ENCODE results near the gene LRFN4. TPM values are rescaled to one million over a fixed set of nuclear protein-coding genes. Genes with fewer than 3 reads are reported as not detected.

LRFN4 gene
- total and polyA plus RNA-seq, 2 of the 13 experiments (the other 11 are each of a cell fraction or from before 2014, with no cell fraction given) = 1.3 to 6.8 TPM

GRCh38 chr11:66906061-66906733 is 49.3 kb downstream of the LRFN4 start (continued):
- TF ChIP-seq ZNF235 (CRISPR knock-in tag; IDR thresholded peaks at IDR 0.05; ENCODE audit: borderline replicate concordance) = no peak
- TF ChIP-seq SUZ12 (IDR thresholded peaks at IDR 0.05; ENCODE audit: low read depth, low read length) = no peak
- TF ChIP-seq, protein P1, sequence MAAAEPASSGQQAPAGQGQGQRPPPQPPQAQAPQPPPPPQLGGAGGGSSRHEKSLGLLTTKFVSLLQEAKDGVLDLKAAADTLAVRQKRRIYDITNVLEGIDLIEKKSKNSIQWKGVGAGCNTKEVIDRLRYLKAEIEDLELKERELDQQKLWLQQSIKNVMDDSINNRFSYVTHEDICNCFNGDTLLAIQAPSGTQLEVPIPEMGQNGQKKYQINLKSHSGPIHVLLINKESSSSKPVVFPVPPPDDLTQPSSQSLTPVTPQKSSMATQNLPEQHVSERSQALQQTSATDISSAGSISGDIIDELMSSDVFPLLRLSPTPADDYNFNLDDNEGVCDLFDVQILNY (CRISPR knock-in tag; conservative IDR thresholded peaks at IDR 0.05) = no peak
- no peak for TF ChIP-seq ZNF329 (CRISPR knock-in tag; IDR thresholded peaks at IDR 0.05; ENCODE audit: low read depth)
- no peak for TF ChIP-seq HMGA1 (CRISPR knock-in tag; conservative IDR thresholded peaks at IDR 0.05)
- peak in 1 of 2 experiments; percentile 58; a peak in 3 of 4 replicates for TF ChIP-seq POLR2A (IDR thresholded peaks at IDR 0.05; ENCODE audit: insufficient read depth in 1 of 2, low read depth in 2 of 2, low read length in 2 of 2)
- TF ChIP-seq HINFP (CRISPR knock-in tag; IDR thresholded peaks at IDR 0.05; ENCODE audit: low read depth) = no peak
- TF ChIP-seq ZIK1 (CRISPR knock-in tag; IDR thresholded peaks at IDR 0.05; ENCODE audit: borderline replicate concordance, low read depth) = no peak
- no peak for TF ChIP-seq HNRNPL (IDR thresholded peaks at IDR 0.05; ENCODE audit: low read depth, low read length)
- TF ChIP-seq NCOA5 (CRISPR knock-in tag; IDR thresholded peaks at IDR 0.05) = no peak
- no peak for TF ChIP-seq ZSCAN20 (CRISPR knock-in tag; IDR thresholded peaks at IDR 0.05; ENCODE audit: borderline replicate concordance)
- TF ChIP-seq KAT2B (IDR thresholded peaks at IDR 0.05; ENCODE audit: borderline replicate concordance, low read depth, low read length) = no peak
- TF ChIP-seq CREM (IDR thresholded peaks at IDR 0.05) = no peak
- no peak for TF ChIP-seq CREM (CRISPR knock-in tag; IDR thresholded peaks at IDR 0.05)
- no peak for TF ChIP-seq ZNF446 (CRISPR knock-in tag; IDR thresholded peaks at IDR 0.05)
- no peak for TF ChIP-seq PCBP2 (optimal IDR thresholded peaks at IDR 0.05; ENCODE audit: low read depth, low read length, poor library complexity, severe bottlenecking)
- no peak for TF ChIP-seq TP53 (CRISPR knock-in tag; conservative IDR thresholded peaks at IDR 0.05)
- TF ChIP-seq ZNF619 (CRISPR knock-in tag; IDR thresholded peaks at IDR 0.05) = no peak
- TF ChIP-seq CBX2 (IDR thresholded peaks at IDR 0.05; ENCODE audit: low read depth, low read length) = no peak
- no peak for TF ChIP-seq CBX2 (CRISPR knock-in tag; IDR thresholded peaks at IDR 0.05; ENCODE audit: low read depth)
- TF ChIP-seq, protein P2, sequence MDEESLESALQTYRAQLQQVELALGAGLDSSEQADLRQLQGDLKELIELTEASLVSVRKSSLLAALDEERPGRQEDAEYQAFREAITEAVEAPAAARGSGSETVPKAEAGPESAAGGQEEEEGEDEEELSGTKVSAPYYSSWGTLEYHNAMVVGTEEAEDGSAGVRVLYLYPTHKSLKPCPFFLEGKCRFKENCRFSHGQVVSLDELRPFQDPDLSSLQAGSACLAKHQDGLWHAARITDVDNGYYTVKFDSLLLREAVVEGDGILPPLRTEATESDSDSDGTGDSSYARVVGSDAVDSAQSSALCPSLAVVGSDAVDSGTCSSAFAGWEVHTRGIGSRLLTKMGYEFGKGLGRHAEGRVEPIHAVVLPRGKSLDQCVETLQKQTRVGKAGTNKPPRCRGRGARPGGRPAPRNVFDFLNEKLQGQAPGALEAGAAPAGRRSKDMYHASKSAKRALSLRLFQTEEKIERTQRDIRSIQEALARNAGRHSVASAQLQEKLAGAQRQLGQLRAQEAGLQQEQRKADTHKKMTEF (CRISPR knock-in tag; IDR thresholded peaks at IDR 0.05) = no peak
- no peak for TF ChIP-seq ZNF720 (CRISPR knock-in tag; IDR thresholded peaks at IDR 0.05)
- no peak for TF ChIP-seq RARG (CRISPR knock-in tag; IDR thresholded peaks at IDR 0.05; ENCODE audit: low read depth)
- no peak for TF ChIP-seq ZNF678 (CRISPR knock-in tag; IDR thresholded peaks at IDR 0.05)
- TF ChIP-seq JUND (CRISPR knock-in tag; IDR thresholded peaks at IDR 0.05) = 0 out of 2 replicates have a peak, but pooled peaks have one; percentile 25
- no peak for TF ChIP-seq MEF2D (CRISPR knock-in tag; IDR thresholded peaks at IDR 0.05)
- no peak for TF ChIP-seq RFXANK (CRISPR knock-in tag; IDR thresholded peaks at IDR 0.05)
- no peak for TF ChIP-seq ZNF180 (CRISPR knock-in tag; IDR thresholded peaks at IDR 0.05; ENCODE audit: borderline replicate concordance, low read depth)
- TF ChIP-seq ATF7 (IDR thresholded peaks at IDR 0.05) = no peak
- TF ChIP-seq ATF7 (CRISPR knock-in tag; IDR thresholded peaks at IDR 0.05) = no peak
- no peak for TF ChIP-seq CBFB (CRISPR knock-in tag; IDR thresholded peaks at IDR 0.05)
